ENCODE results near the gene DLK2.

Gene DLK2

GRCh38 chr6:43407296-43407695 is 48.1 kb downstream of the DLK2 start:
- DNase-seq (ENCODE audit: low spot score): no peak
- no peak for TF ChIP-seq CTCF (IDR thresholded peaks at IDR 0.05; ENCODE audit: extremely low read depth, insufficient read depth, missing control alignments)
- in situ Hi-C loops (cut with MboI; ENCODE audit: low pct_unique_long_range_greater_than_20kb, low sequenced_read_pairs, unreplicated experiment): no loop called here

GRCh38 chr6:43405354-43405753 is 50.0 kb downstream of the DLK2 start:
- no peak for TF ChIP-seq CTCF (IDR thresholded peaks at IDR 0.05; ENCODE audit: extremely low read depth, insufficient read depth, missing control alignments)
- DNase-seq (ENCODE audit: low spot score): no peak
- in situ Hi-C loops (cut with MboI; ENCODE audit: low pct_unique_long_range_greater_than_20kb, low sequenced_read_pairs, unreplicated experiment): no loop called here

GRCh38 chr6:43402820-43403219 is 52.5 kb downstream of the DLK2 start:
- TF ChIP-seq CTCF (IDR thresholded peaks at IDR 0.05; ENCODE audit: extremely low read depth, insufficient read depth, missing control alignments): no peak
- DNase-seq (ENCODE audit: low spot score): no peak

DNA sequence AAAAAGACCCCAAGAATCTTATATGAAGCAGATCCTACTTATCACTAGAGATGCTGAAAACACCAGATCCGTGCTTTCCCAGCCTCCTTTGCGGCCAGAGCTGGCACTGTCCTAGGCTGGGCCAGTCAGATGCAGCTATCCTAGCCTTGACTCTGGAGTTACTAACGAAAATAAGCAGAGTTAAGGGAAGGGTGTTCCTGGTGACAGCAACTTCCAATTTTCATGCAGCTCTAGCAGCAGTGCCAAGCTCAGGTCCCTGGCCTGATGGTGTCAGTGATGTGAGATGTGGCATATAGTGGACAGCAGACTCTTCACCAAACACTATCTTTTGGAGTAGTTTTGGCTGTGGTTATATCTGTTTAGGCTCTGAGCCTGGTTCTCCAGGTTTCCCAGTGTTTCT is 53.6 kb downstream of the DLK2 start:
- no peak for TF ChIP-seq CTCF (IDR thresholded peaks at IDR 0.05; ENCODE audit: extremely low read depth, insufficient read depth, missing control alignments)
- in situ Hi-C loops (cut with MboI; ENCODE audit: low pct_unique_long_range_greater_than_20kb, low sequenced_read_pairs, unreplicated experiment): no loop called here

More at GRCh38 chr6:43402820-43403219, 52.5 kb downstream of the DLK2 start:
- in situ Hi-C loops (cut with MboI; ENCODE audit: low pct_unique_long_range_greater_than_20kb, low sequenced_read_pairs, unreplicated experiment): no loop called here

More for the DNA sequence above, 53.6 kb downstream of the DLK2 start:
- no peak for DNase-seq (ENCODE audit: low spot score)

Measured in GM13977 (cell line).